HCT116 (cell line): ENCODE results near the gene OR6C2. TPM values are rescaled to one million over a fixed set of nuclear protein-coding genes. Genes with fewer than 3 reads are reported as not detected.
"Not testable (repeated sequence)": the region's sequence is repeated elsewhere in the genome, so short reads cannot be mapped to it uniquely, and the experiment has no call there.

ENCODE experiments used
- ATAC-seq: fragments of 200-7000 bp; cut with Tn5 transposase; 2 replicates; pipeline ENCODE4 v1.9.1; 2020; ENCODE audit warnings: mild to moderate bottlenecking, moderate library complexity
- BruUV-seq: library from RNA; stranded (reverse); fragments of 400-500 nt; replicated peaks from 2 replicates; lab custom pipeline; 2021; lab: Mats Ljungman, UMichigan
- CTCF ChIA-PET: fragments of 300-600 bp; sonication (Branson Sonifier 250); formaldehyde crosslinking; loops from one replicate; lab custom pipeline; 2021; ENCODE audit warnings: antibody characterized with exemption; lab: Charles Lee
- POLR2A ChIA-PET: fragments of 300-600, 350-600 bp; sonication (Branson Sonifier 250); formaldehyde crosslinking; loops from one replicate; lab custom pipeline; 2021; ENCODE audit warnings: antibody characterized with exemption; lab: Charles Lee
- RAD21 ChIA-PET, 2 experiments: fragments of 300-600 bp; sonication (Branson Sonifier 250); formaldehyde crosslinking; loops; one replicate each; lab custom pipeline; 2023; ENCODE audit warnings: low total read pairs in 2 of 2; ENCODE audit not compliant: uncharacterized antibody in 2 of 2, unreplicated experiment in 2 of 2, low non-redundant PET in 1 of 2; lab: Charles Lee
- DNase-seq: peaks from one replicate; pipeline ENCODE4 v3.0.0-alpha.2; 2010; ENCODE audit warnings: low read depth, low spot score
- H2AFZ ChIP-seq: fragments of 200-600 bp; shearing (Covaris generic), sonication (generic); 2 replicates; pipeline ENCODE4 v1.6.1; 2017; ENCODE audit warnings: low read depth, mixed run types, mixed read lengths, antibody characterized with exemption, low read length; ENCODE audit not compliant: poor library complexity, severe bottlenecking
- H3K27ac ChIP-seq: 2 replicates; pipeline ENCODE4 v1.5.1; 2012; ENCODE audit warnings: low read depth, low read length
- H3K27me3 ChIP-seq: fragments of 200-600 bp; sonication (generic); 2 replicates; pipeline ENCODE4 v1.6.1; 2016; ENCODE audit warnings: mixed run types, low read length, mixed read lengths; ENCODE audit not compliant: insufficient read depth
- H3K36me3 ChIP-seq, 2 experiments: fragments of 200-500 bp in 1 of 2; fragments of 200-600 bp in 1 of 2; sonication (Bioruptor generic) in 1 of 2; sonication (generic) in 1 of 2; 2 replicates each; pipeline versions ENCODE4 v1.5.1 to v1.6.1; 2014 to 2016; ENCODE audit warnings: low read length in 2 of 2, inconsistent platforms in 1 of 2, mixed read lengths in 1 of 2, mixed run types in 1 of 2; ENCODE audit not compliant: insufficient read depth in 2 of 2, control insufficient read depth in 1 of 2
- H3K4me1 ChIP-seq, 2 experiments: fragments of 200-600 bp in 1 of 2; sonication (generic) in 1 of 2; 2 replicates each; pipeline versions ENCODE4 v1.5.1 to v1.6.1; 2012 to 2017; ENCODE audit warnings: low read length in 2 of 2, inconsistent platforms in 1 of 2, mild to moderate bottlenecking in 1 of 2, mixed read lengths in 1 of 2, mixed run types in 1 of 2, moderate library complexity in 1 of 2; ENCODE audit not compliant: insufficient read depth in 2 of 2, control insufficient read depth in 1 of 2
- H3K4me2 ChIP-seq: fragments of 200-600 bp; sonication (generic); 2 replicates; pipeline ENCODE4 v1.6.1; 2017; ENCODE audit warnings: mixed run types, low read length, mixed read lengths
- H3K4me3 ChIP-seq, 2 experiments: fragments of 200-600 bp in 1 of 2; sonication (generic) in 1 of 2; replicated peaks in 1 of 2; 2 replicates each; pipeline ENCODE4 v1.5.1; 2011 to 2016; ENCODE audit warnings: low read length in 2 of 2, control low read depth in 1 of 2, low read depth in 1 of 2, mild to moderate bottlenecking in 1 of 2, mixed read lengths in 1 of 2, mixed run types in 1 of 2
- H3K79me2 ChIP-seq: fragments of 200-600 bp; sonication (generic); 2 replicates; pipeline ENCODE4 v1.6.1; 2017; ENCODE audit warnings: mild to moderate bottlenecking, mixed run types, low read length, moderate library complexity, mixed read lengths; ENCODE audit not compliant: insufficient read depth
- H3K9ac ChIP-seq: fragments of 200-600 bp; sonication (generic); 2 replicates; pipeline ENCODE4 v1.6.1; 2016; ENCODE audit warnings: low read length, mixed read lengths
- H3K9me2 ChIP-seq: fragments of 200-600 bp; sonication (generic), shearing (Covaris generic); 2 replicates; pipeline ENCODE4 v1.6.1; 2017; ENCODE audit warnings: mixed run types, mild to moderate bottlenecking, moderate library complexity; ENCODE audit not compliant: insufficient read depth
- H3K9me3 ChIP-seq, 2 experiments: fragments of 200-500 bp in 1 of 2; fragments of 200-600 bp in 1 of 2; sonication (Bioruptor generic) in 1 of 2; sonication (generic) in 1 of 2; 2 replicates each; pipeline ENCODE4 v1.6.1; 2014 to 2017; ENCODE audit warnings: low read length in 2 of 2, mixed read lengths in 2 of 2, inconsistent platforms in 1 of 2, low read depth in 1 of 2, mild to moderate bottlenecking in 1 of 2, mixed run types in 1 of 2, moderate library complexity in 1 of 2; ENCODE audit not compliant: control insufficient read depth in 1 of 2, insufficient read depth in 1 of 2
- H4K20me1 ChIP-seq: fragments of 200-600 bp; sonication (generic), shearing (Covaris generic); 2 replicates; pipeline ENCODE4 v1.6.1; 2017; ENCODE audit warnings: mixed run types, mild to moderate bottlenecking, moderate library complexity; ENCODE audit not compliant: insufficient read depth
- CBX3 ChIP-seq: IDR thresholded peaks from 2 replicates; pipeline ENCODE4 v1.6.1; 2012; ENCODE audit warnings: low read depth
- POLR2AphosphoS5 ChIP-seq: IDR thresholded peaks from 2 replicates; pipeline ENCODE4 v1.6.1; 2011; ENCODE audit warnings: mild to moderate bottlenecking, low read depth, low read length, moderate library complexity
- ZNF274 ChIP-seq: fragments of 200-500 bp; sonication (Bioruptor generic); IDR thresholded peaks from 2 replicates; pipeline ENCODE4 v1.6.1; 2014; ENCODE audit warnings: mild to moderate bottlenecking, low read depth, low read length, inconsistent platforms
- intact Hi-C: fragments of 100-400 bp; cut with micrococcal nuclease; formaldehyde crosslinking; loops from 2 replicates; pipeline ENCODE4 v1.10.0; 2022
- total RNA-seq: library from RNA; stranded (reverse); gene quantifications from one replicate; pipeline ENCODE4 v1.2.1, GENCODE V29; 2021; ENCODE audit not compliant: unreplicated experiment
- TF ChIP-seq, protein P1 (sequence below): IDR thresholded peaks from 2 replicates; pipeline ENCODE4 v1.6.1; 2012
- TF ChIP-seq, protein P2 (sequence below): IDR thresholded peaks from 2 replicates; pipeline ENCODE4 v1.6.1; 2012
- TF ChIP-seq, protein P3 (sequence below): IDR thresholded peaks from 2 replicates; pipeline ENCODE4 v1.6.1; 2012; ENCODE audit warnings: low read depth

Gene OR6C2
- total RNA-seq, 1 experiment from 2014 or later: not detected

DNA sequence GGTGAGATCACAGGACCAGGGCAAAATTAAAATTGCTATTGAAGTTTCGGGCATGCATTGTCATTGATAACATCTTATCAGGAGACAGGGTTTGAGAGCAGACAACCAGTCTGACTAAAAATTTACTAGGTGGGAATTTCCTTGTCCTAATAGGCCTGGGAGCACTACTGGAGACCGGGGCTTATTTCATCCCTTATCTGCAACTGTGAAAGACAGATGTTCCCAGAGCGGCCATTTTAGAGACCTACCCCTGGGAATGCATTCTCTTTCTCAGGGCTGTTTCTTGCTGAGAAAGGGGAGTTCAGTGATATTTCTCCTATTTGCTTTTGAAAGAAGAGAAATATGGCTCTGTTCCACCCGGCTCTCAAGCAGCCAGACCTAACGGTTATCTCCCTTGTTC is 2.6 kb upstream of the OR6C2 start:
- H3K9me3 ChIP-seq, H3K36me3 ChIP-seq, BruUV-seq, RAD21 ChIA-PET, CTCF ChIA-PET, POLR2A ChIA-PET, H3K4me3 ChIP-seq, H3K9ac ChIP-seq, H2AFZ ChIP-seq, intact Hi-C loops, ATAC-seq, H3K4me2 ChIP-seq, H3K79me2 ChIP-seq, H4K20me1 ChIP-seq, DNase-seq, H3K4me1 ChIP-seq, H3K27ac ChIP-seq, H3K9me2 ChIP-seq: not testable (repeated sequence)
- peaks cover 15% of the 10 kb centered on the region; the same call in 1 of the 2 replicates for H3K27me3 ChIP-seq
- TF ChIP-seq CBX3: peak; percentile 38; the same call in 1 of the 2 replicates

DNA sequence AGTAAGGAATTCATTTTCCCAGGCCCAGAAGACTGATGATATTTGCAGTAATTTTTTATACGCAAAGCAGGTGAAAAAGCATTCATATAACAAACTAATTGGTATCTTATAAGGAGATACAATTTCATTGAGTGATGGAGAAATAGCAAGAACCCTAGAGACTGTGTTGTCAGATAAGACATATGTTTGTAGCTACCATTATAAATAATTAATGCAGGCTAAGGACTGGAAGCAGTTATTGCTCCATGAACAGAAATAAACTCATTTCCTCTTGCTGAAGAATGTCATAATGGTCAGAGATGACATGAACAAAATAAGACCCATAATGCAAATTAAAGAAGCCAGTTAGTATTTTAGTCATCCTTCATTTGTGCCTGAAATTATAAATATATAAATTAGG is 1.5 kb downstream of the OR6C2 start:
- H3K9me2 ChIP-seq: no peaks in the 10 kb centered on the region
- no peak overlapping the region for H3K4me3 ChIP-seq
- DNase-seq: no peak
- H3K9me3 ChIP-seq: no peaks in the 10 kb centered on the region
- intact Hi-C loops: no loop called here
- ChIA-PET POLR2A (no interaction called here), RAD21 (no interaction called here)
- H2AFZ ChIP-seq: no peak overlapping the region
- no peaks in the 10 kb centered on the region for H3K4me1 ChIP-seq
- peaks cover 15% of the 10 kb centered on the region; the same call in 1 of the 2 replicates for H3K27me3 ChIP-seq
- no peak overlapping the region for H3K4me2 ChIP-seq
- no peaks in the 10 kb centered on the region for H3K36me3 ChIP-seq
- H3K27ac ChIP-seq: no peak overlapping the region
- no peaks in the 10 kb centered on the region for H3K79me2 ChIP-seq
- H4K20me1 ChIP-seq: no peaks in the 10 kb centered on the region
- no peak for ATAC-seq
- TF ChIP-seq, protein P1, sequence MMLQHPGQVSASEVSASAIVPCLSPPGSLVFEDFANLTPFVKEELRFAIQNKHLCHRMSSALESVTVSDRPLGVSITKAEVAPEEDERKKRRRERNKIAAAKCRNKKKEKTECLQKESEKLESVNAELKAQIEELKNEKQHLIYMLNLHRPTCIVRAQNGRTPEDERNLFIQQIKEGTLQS: no peak
- TF ChIP-seq, all 23 proteins: peak for 0
- H3K9ac ChIP-seq: no peak overlapping the region
- CTCF ChIA-PET: no interaction called here
- BruUV-seq: no TSS peak

DNA sequence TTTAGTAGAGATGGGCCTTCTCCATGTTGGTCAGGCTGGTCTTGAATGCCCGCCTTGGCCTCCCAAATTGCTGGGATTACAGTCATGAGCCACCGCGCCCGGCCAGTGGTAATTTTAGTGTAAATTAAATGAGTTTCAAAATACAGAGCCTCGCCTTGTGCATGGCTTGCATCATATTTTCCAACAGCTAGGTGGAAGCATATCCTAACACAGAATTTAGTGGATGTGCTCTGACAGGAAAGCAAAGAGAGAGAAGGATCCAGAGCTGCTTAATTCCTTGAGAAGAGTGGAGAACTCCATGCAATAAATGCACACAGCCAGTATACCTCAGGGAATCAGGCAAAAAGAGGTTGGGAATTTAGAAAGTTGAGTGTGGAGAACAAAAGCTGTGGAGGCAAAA is 2.5 kb downstream of the OR6C2 start:
- ATAC-seq: no peak
- H3K9ac ChIP-seq: no peak overlapping the region
- no peak overlapping the region for H3K4me3 ChIP-seq
- H3K9me2 ChIP-seq: no peaks in the 10 kb centered on the region
- BruUV-seq: no TSS peak
- CTCF ChIA-PET: interaction anchor here (1.1 kb wide), 1 partner anchor 257 kb away, joined by 3 read pairs; no protein-coding TSS in a partner anchor
- POLR2A ChIA-PET: no interaction called here
- H3K36me3 ChIP-seq: no peaks in the 10 kb centered on the region
- H3K27me3 ChIP-seq: peaks cover 15% of the 10 kb centered on the region; the same call in 1 of the 2 replicates
- no peaks in the 10 kb centered on the region for H3K4me1 ChIP-seq
- H3K4me2 ChIP-seq: no peak overlapping the region
- no peak overlapping the region for H3K27ac ChIP-seq
- no peaks in the 10 kb centered on the region for H3K9me3 ChIP-seq
- RAD21 ChIA-PET: no interaction called here
- H2AFZ ChIP-seq: no peak overlapping the region
- no peak for DNase-seq
- no peaks in the 10 kb centered on the region for H4K20me1 ChIP-seq
- intact Hi-C loops: no loop called here
- H3K79me2 ChIP-seq: no peaks in the 10 kb centered on the region
- TF ChIP-seq ZNF274 (no peak), POLR2AphosphoS5 (no peak)
- TF ChIP-seq, protein P2, sequence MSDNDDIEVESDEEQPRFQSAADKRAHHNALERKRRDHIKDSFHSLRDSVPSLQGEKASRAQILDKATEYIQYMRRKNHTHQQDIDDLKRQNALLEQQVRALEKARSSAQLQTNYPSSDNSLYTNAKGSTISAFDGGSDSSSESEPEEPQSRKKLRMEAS: no peak
- TF ChIP-seq, protein P3, sequence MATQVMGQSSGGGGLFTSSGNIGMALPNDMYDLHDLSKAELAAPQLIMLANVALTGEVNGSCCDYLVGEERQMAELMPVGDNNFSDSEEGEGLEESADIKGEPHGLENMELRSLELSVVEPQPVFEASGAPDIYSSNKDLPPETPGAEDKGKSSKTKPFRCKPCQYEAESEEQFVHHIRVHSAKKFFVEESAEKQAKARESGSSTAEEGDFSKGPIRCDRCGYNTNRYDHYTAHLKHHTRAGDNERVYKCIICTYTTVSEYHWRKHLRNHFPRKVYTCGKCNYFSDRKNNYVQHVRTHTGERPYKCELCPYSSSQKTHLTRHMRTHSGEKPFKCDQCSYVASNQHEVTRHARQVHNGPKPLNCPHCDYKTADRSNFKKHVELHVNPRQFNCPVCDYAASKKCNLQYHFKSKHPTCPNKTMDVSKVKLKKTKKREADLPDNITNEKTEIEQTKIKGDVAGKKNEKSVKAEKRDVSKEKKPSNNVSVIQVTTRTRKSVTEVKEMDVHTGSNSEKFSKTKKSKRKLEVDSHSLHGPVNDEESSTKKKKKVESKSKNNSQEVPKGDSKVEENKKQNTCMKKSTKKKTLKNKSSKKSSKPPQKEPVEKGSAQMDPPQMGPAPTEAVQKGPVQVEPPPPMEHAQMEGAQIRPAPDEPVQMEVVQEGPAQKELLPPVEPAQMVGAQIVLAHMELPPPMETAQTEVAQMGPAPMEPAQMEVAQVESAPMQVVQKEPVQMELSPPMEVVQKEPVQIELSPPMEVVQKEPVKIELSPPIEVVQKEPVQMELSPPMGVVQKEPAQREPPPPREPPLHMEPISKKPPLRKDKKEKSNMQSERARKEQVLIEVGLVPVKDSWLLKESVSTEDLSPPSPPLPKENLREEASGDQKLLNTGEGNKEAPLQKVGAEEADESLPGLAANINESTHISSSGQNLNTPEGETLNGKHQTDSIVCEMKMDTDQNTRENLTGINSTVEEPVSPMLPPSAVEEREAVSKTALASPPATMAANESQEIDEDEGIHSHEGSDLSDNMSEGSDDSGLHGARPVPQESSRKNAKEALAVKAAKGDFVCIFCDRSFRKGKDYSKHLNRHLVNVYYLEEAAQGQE: no peak
